Measurements from ENCODE around the gene PRKCB.

The PRKCB gene

DNA sequence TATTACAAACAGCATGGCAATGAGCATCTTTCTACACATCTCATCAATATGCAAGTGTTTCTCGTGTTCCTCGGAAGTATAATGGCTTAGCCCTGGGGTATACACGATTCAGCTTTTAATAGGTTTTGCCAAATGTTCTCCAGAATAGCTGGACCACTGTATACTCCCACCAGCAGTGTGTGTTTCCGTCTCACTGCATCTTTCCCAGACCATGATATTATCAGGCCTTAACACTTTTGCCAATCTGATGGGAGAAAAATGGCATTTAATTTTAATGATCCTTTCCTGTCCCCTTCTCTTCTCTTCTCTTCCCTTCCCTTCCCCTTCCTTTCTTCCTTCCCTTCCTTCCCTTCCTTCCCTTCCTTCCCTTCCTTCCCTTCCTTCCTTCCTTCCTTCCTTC is 30.8 kb downstream of the PRKCB start:
- DNase-seq (ENCODE audit: low spot score), result no peak

DNA sequence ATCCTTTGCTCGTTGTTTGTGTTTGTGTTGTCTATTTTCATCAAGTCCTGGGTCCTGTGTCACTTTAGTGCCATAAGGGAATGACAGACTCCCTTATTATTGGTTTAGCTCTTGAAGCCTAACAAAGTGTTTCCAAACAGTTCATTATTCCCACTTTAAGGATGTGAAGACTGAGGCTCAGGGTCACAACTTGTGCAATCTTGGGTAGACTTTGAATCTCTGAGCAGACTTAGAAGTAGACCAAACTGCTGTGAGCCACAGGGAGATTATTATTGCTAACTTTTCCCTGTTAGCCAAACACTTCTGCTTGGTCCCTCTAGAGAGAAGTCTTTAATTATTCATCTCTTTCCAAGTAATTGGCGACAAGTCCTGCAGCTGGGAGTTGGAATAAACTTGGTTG is 31.8 kb downstream of the PRKCB start:
- DNase-seq (ENCODE audit: low spot score), result no peak

GRCh38 chr16:23868136-23868535 is 32.4 kb downstream of the PRKCB start:
- DNase-seq (ENCODE audit: low spot score), result no peak

- DNase-seq (ENCODE audit: low spot score), result no peak
Measured at GRCh38 chr16:23869052-23869451, 33.3 kb downstream of the PRKCB start.

DNA sequence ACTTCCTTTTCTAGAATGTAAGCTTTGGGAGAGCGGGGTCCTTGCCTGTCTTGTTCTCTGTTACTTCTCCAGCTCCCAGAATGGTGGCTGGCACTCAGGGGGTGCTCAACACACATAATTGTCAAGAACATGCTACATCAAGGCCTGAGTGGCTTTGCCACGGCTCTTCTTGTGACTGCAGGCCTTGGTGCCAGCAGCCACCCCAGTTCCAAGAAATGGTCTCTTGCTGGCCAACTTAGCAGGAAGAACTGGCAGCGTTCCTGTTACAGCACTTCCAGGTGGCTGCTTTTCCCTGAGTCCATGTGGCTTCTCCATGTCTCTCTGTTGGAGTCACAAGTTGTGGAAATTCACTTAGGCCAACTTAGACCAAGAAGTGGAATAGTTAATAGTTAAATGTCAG is 36.1 kb downstream of the PRKCB start:
- no peak for DNase-seq (ENCODE audit: low spot score)

- DNase-seq (ENCODE audit: low spot score), result no peak
Measured at GRCh38 chr16:23874613-23875294, 39.0 kb downstream of the PRKCB start.

- no peak for DNase-seq (ENCODE audit: low spot score)
Measured at GRCh38 chr16:23876256-23876896, 40.6 kb downstream of the PRKCB start.

DNA sequence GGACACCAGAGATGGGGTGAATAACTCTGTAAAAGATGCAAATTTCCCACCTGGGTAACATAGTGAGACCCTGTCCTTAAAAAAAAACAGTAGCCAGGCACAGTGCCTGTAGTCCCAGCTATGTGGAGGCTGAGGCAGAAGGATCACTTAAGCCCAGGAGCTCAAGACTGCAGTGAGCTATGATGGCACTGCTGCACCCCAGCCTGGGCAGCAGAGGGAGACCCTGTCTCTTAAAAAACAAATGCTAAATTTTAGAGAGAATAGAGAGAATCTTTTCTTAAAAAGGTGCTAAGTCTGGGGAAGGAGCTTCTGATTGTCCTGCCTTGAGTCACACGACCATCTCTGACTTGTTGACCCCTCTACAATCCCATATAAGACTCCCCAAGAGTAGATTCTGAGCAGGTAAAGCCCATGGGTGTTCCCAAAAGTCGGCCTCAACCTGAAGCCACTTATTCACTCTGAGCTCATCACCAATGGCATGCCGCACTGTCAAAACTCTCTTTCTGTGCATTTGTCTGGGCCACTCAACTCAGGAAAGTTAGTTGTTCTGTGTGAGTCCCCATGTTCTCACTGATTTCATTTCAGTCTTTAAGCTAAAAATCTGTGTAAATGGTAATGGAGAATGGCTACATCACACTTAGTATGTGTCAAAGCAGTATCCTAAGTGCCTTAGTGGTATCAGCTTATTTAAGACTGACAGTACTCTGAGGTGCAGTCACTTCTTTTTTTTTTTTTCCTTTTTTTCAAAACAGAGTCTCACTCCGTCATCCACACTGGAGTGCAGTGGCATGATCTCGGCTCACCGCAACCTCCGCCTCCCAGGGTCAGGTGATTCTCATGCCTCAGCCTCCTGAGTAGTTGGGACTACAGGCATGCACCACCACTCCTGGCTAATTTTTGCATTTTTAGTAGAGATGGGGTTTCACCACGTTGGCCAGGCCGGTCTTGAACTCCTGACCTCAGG is 41.6 kb downstream of the PRKCB start:
- no peak for DNase-seq (ENCODE audit: low spot score)

DNA sequence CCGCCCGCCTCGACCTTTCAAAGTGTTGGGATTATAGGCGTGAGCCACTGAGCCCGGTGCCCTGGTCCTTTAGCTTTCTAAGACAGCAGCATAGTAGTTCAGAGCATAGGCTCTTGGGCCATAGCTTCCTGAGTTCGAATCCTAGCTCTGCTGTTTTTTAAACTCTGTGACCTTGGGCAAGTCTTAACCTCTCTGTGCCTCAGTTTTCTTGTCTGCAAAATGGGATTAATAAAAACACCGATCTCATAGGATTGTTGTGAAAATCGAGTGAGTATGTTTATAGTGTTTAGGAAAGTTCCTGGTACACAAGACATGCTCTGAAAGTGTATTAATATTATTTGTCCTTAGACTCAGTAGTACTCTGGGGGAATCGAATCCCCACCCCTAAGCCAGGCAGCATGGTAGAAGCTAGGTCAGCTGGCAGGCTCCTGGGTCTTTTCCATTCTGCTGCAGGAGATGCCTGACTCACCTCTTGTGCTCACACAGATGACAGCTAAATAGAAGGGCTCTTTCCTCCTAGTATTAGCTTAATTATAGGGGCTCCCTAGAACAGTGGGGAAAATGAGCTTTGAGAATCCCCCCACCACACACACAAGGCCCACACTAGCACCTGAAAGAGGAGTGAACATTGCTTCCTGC is 44.1 kb downstream of the PRKCB start:
- DNase-seq (ENCODE audit: low spot score), result no peak

GRCh38 chr16:23889189-23889588 is 53.4 kb downstream of the PRKCB start:
- DNase-seq (ENCODE audit: low spot score), result no peak

GRCh38 chr16:23893986-23894385 is 58.2 kb downstream of the PRKCB start:
- no peak for DNase-seq (ENCODE audit: low spot score)

DNA sequence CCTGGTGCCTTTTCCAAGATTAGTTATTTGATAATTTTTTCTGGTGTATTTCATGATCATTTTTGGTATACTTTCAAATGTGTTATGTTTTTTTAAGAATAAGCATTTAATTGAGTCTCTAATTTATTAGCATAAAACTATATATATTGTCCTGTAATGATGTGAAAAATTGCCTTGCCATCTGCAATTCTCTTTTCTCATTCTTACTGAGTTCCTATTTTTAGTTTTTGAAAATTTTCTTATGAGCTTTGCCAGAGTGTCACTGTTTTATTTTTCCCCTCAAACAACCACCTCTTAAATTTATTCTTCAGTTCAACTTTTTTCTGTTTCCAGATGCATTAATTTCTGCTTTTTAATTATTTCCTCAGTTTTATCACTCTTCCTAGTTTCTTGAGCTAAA is 59.3 kb downstream of the PRKCB start:
- DNase-seq (ENCODE audit: low spot score), result no peak

- no peak for DNase-seq (ENCODE audit: low spot score)
Measured at GRCh38 chr16:23896832-23897821, 61.3 kb downstream of the PRKCB start.

DNA sequence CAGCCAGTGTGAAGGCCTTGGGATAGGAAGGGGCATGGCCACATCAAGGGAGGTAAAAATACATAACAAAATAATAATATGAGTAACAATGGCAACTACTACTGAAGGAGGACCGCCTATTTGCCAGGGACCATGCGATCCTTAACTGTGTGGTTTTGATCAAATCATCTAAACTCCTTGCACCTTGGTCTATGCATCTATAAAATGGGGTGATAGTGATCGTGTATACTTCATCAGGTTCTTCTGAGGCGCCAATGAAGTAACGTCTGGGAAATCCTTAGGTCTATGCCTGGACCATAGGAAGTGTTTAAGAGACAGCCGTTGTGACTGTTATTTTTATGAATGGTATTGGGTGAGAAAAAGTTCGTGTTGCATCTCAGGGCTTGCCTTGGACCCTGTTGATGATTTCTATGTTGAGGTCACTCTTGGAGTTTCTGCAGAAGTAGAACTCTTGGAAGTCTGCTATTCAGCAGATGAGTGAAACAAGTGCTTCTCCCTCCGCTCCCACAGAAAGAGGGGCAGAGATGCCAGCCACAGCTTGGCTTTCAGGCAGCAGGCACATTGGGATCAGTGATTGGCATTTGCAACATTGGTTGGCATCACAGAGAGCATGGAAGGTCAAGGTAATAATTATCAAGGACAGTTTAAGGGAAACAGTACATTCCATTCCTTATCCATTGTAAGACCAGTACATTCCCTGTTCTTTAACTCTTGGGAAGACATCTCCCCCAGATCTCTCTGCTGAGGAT is 63.1 kb downstream of the PRKCB start:
- DNase-seq (ENCODE audit: low spot score), result no peak

GRCh38 chr16:23899869-23900268 is 64.1 kb downstream of the PRKCB start:
- DNase-seq (ENCODE audit: low spot score), result no peak

- no peak for DNase-seq (ENCODE audit: low spot score)
Measured at GRCh38 chr16:23900480-23901177, 64.8 kb downstream of the PRKCB start.

- DNase-seq (ENCODE audit: low spot score), result no peak
Measured at GRCh38 chr16:23901178-23902033, 65.6 kb downstream of the PRKCB start.

DNA sequence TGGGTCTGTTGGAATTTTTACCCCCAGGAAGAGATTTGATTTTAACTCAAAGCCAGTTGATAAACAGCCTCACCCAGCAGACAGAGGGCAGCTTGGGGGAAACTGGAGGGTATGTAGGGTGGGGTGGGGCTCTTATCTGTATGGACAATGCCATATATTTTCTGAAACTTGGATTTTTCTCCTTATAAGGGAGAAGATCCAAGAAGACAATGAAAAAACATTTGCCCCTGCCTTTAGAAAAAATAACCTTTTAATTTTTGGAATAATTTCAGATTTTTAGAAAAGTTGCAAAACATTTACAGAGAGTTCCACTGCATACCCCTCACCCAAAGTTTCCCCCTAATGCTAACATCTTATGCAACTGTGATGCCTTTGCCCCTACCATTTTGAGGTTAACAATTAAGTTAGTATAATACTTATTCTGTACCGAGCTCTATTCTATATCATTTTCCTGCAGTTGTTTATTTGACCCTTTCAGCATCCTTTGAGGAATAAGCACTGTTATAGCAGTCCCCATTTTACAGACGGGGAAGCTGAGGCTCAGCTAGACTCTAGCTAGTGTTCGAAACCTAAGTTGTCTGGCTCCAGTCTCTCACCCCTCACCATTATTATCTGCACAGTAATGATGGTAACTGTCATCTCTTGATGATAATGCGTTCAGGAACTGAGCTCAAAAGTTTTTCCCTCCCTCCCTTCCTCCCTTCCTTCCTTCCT is 66.4 kb downstream of the PRKCB start:
- no peak for DNase-seq (ENCODE audit: low spot score)

Measured in LoVo (cell line).